DMS153 treated with DMSO at 0.1 percent for 48 hours (cell line): ENCODE results near the gene PSEN2.

Experiments used
- DNase-seq: peaks from one replicate; lab custom pipeline; 2025; ENCODE audit not compliant: unreplicated experiment; lab: John Stamatoyannopoulos, UW

The PSEN2 gene

DNA sequence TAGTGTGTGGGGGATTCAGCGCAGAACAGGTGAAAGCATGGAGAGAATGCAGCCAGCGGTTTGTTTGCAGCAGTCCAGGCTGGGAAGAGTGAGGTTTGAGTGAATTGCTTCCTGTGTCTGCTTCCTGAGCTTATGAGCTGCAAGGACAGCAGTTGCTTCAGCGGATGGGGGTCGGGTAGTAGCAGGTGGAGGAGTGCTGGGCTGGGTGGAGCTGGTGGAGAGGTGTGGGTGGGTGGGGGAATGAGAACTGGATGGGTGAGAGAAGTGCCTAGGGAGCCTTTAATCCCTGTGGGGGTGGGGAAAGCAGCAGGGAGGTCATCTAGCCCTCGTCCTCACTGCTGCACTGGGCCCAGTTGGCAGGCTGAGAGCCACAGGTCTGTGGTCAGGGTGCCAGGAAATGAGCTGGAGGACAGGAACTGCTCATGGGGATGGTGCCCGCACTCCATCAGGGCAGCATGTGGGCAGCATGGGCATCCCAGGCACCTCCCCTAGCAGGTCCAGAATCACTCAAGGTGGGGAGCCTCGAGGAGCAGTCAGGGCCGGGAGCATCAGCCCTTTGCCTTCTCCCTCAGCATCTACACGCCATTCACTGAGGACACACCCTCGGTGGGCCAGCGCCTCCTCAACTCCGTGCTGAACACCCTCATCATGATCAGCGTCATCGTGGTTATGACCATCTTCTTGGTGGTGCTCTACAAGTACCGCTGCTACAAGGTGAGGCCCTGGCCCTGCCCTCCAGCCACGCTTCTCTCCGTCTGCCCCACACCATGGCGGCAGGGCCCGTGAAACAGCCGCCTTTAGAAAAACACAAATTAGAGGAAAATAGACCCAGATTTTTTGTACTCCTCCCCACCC lies 14.8 kb downstream of the PSEN2 start:
- no peak for DNase-seq

- no peak for DNase-seq
These were observed 15.9 kb downstream of the PSEN2 start for GRCh38 chr1:226886122-226886901.

DNA sequence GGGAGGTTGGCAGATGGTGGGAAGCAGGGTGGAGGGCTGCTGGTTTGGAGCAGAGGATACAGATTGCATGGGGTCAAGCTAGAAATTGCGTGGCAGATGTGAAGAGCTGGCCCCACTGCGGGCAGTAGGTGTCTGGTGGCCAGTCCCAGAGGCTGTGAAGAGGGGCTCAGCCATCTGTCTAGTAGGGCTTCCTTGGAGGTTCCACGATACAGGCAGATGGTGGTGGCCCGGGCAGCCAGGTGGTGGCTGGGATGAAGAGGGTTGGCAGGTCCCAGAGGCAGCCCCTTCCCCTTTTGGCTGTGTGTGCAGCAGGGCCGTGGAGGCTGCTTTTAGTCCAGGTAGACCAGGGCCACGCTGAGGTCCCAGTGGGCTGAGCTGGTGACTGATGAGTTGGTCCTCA lies 16.6 kb downstream of the PSEN2 start:
- DNase-seq = no peak

GRCh38 chr1:226888021-226888420 lies 17.6 kb downstream of the PSEN2 start:
- no peak for DNase-seq

- DNase-seq = no peak
These were observed 18.4 kb downstream of the PSEN2 start for GRCh38 chr1:226888816-226889215.

DNA sequence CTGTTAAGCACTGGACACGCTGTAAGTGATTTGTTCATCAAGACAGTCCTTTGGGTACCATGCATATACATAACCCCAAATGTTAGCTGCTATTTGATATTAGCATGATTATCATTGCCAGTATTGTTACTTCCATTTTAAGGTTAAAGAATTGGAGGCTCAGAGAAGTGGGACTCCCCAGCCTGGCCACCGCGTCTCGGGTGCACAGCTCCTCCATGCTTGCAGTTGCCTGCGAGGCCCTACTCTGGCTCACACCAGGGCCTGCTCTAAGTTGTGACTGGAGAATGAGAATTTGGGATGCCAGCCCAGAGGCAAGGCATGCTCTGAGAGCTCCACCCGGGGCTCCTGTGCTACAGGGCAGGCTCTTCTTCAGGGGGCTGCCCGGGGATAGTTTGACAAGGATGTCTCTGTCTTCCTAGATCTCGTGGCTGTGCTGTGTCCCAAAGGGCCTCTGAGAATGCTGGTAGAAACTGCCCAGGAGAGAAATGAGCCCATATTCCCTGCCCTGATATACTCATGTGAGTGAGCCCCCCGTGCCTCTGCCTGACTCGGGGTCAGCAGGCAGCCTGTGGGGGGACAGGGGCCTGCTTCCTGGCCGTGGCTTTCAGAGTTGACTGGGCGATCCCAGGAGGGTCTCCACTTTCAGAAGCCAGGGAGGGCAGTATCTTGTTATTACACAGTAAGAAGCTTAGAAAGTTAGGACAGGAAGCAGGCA lies 19.4 kb downstream of the PSEN2 start:
- DNase-seq = no peak

DNA sequence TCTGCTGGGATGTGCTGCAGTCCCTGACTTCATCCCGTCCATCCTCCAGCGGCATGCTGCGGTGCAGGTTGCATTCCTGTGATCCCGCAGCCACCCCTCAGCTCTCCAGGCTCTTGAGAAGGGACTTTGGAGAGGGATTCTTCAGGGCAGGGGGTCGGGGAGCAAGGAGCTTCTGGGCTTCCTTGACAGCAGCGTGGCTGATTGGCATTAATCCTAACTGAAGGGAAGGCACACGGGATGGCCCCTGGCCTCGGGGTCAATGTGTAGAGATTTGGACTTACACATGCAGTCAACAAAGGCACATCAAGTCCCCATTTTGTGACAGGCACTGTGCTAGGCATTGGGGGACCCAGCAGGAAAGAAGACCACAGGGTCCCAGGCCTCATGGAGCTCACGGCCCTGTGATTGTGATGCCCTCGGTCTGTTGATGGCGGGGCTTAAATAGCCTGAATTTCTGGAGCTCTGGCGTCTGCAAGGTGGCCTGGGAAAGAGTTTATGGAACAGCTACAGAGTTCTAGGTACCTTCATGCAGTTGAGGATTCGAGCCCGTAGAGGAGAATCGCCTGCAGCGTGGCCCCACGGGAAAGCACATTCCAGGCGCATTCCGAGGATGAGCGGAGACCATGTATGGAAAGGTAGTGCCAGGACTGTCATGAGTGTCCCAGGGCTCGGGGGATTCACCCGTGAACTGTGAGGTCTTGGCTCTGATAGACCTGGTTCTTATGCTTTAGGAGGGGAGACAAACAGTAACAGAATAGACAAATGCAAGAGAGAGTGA lies 20.1 kb downstream of the PSEN2 start:
- DNase-seq = no peak

DNA sequence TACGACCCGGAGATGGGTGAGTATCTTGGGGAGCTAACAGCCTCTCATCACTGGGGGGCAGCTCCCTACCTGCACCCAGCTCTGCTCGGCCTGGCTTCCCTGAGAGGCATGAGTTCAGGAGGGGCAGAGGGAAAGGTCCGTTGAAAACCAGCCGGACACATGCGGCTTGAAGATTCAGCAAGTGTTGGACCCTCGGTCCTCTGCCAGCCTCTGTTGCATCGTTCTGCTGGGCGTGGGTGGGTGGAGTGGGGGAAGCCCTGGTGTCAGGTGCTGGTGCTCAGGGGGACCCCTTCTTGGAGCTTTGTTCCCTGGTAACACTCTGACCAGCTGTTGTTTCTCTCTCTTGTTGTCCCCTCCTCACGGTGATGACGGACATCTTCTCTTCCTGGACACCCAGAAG lies 20.9 kb downstream of the PSEN2 start:
- no peak for DNase-seq

DNA sequence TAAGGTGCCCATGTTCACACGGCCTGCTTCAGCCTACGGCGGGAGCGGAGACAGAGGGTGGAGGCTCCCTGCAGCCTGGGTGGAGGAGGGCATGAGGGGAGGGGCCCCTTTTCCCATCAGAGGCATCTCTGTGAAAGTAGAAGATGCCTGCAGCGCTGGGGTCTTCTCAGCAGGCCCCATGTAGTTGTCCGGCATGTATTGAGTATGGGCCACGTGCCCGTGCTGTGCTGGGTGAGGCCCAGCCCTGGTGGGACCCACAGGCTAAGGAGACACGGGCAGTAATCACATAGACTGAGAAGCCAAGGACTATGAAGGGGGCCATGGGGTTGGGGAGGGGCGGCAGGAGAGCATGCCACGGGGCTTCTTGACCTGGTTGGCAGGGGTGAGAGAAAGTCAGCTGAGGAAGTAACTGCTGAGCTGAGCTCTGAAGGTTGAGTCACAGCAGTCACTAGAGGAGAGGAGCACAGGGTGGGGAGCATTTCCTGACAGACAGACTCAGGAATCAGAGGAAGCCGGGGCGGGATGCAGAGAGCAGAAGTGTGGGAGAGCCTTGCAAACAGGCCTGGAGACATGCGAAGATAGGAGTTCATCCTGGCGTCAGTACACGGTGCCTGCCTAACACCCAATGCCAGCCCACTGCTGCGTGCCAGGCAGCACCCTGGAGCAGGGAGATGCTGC lies 21.6 kb downstream of the PSEN2 start:
- no peak for DNase-seq

- no peak for DNase-seq
These were observed 22.1 kb downstream of the PSEN2 start for GRCh38 chr1:226892524-226892875.

DNA sequence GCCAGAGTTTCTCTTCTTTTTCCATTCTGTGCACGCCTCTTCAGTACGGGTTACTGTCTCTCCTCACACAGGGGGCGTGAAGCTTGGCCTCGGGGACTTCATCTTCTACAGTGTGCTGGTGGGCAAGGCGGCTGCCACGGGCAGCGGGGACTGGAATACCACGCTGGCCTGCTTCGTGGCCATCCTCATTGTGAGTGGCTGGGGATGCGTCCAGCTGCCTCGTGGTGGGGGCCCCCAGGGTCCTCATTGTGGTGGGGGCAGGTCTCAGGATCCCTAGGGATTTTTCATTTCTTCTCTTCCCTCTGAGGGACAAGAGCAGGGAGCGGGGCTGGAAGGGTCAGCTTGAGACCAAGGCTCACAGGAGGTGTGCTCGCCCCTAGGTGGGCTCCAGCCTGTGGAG lies 23.5 kb downstream of the PSEN2 start:
- DNase-seq = no peak

DNA sequence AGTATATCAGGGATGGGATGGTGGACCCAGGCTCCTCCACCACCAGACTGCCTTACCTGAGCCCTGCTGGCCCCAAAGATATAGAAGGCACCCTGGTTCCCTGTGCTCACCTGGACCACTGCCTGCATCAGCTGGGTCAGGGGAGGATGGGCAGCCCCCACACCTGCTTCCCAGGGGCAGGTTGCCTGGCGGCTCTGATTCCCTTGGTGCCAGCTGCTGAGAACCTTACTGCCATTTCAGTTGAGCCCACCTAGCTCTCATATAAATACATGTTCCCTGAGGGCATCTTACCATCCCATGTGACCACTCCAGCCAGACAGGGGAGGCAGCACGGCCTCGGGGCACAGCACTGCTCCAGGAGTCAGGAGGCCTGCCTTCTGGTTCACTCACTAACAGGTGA lies 24.4 kb downstream of the PSEN2 start:
- no peak for DNase-seq

DNA sequence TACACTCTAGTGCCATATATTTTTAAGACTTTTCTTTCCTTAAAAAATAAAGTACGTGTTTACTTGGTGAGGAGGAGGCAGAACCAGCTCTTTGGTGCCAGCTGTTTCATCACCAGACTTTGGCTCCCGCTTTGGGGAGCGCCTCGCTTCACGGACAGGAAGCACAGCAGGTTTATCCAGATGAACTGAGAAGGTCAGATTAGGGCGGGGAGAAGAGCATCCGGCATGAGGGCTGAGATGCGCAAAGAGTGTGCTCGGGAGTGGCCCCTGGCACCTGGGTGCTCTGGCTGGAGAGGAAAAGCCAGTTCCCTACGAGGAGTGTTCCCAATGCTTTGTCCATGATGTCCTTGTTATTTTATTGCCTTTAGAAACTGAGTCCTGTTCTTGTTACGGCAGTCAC lies 25.2 kb downstream of the PSEN2 start:
- no peak for DNase-seq

DNA sequence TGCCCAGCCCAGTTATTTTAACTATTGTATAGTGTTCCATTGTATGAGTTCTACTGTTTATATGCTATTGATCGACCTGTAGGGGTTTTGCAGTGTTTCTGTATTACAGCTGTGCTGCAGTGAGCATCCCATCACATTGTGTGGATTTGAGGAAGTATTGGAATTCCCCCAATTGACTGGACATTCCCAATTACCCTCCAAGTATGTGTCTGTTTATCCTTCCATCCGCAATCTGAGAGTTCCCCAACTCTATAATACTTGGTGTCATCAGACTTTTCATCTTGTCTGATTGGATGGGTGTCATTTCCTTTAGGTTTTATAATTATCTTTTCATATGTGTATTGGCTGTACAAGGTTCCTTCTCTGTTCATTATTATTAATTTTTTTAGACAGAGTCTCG lies 27.8 kb downstream of the PSEN2 start:
- no peak for DNase-seq

DNA sequence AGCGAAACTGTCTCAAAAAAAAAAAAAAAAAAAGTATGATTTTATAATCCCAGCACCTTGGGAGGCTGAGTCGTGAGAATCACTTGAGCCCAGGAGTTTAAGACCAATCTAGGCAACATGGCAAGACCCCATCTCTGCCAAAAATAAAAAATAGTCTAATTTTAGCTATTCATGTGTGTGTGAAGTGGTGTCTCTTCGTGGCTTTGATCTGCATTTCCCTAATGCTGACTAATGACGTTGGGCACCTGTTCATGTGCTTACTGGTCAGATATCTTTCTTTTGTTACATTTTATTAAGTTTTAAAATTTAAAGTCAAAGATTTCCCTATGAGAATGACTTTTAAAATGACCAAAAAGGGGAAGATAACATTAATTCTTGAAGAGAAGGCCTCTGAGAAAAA lies 31.0 kb downstream of the PSEN2 start:
- DNase-seq = no peak

DNA sequence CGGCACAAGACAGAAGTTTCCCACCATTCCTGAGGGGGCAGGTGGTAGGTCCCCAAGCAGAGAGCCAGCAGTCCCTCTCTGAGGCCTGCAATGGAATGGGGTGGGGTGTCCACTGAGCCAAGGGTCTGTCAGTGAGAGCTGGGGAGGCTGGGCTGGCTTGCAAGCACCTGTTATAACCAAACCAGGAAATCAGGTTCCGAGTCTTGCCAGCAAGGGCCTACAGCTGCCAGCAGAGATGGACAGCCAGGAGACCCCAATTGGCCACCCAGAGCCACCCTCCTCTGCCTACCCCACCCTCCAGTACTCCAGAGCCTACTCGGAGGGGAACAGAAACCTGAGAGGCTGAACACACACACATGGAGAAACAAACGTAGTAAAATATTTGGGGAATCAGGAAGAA lies 32.2 kb downstream of the PSEN2 start:
- no peak for DNase-seq

DNA sequence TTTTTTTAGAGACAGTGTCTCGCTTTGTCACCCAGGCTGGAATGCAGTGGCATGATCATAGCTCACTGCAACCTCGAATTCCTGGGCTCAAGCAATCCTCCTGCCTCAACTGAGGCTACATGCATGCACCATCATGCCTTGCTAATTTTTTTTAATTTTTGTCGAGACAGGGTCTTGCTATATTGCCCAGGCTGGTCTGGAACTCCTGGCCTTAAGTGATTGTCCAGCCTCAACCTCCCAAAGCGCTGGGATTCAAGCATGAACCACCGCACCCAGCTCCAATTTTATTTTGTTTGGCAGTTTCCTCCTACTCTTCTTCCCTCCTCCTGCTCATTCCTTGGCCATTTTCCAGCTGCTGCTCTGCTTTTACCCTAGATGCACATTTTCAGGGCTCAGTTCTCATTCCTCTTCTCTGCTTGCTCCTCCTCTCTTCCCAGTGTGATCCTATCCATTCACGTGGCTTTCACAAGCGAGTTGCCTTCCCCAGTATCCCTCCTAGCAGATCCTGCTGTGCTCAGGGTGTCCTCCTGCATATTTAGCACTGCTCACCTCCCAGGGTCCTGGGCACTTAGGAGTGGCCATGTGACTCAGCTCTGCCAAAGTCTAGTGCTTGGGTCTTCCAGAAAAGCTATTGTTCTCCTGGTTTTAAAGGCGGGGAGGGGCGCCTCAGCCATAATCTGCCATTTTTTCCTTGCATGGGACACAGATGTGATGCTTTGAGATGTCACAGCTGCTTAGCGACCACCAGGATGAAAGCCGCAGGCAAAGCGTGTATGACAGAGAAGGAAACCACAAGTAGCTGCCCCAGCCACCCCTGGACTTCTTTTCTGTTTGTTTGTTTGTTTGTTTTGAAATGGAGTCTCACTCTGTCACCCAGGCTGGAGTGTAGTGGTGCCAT lies 33.7 kb downstream of the PSEN2 start:
- no peak for DNase-seq

DNA sequence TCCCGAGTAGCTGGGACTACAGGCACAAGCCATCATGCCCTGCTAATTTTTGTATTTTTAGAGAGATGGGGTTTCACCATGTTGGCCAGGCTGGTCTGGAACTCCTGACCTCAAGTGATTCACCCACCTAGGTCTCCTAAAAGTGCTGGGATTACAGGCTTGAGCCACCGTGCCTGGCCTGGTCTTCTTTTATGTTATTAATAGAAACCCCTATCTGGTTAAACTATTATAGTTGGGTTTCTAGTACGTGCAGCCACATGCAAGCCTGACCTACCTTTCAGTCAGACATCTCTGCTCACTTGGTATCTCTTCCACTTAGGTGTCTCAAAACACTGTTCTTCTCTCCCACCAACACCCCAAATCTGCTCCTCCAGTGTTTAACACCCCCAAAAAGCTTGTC lies 34.4 kb downstream of the PSEN2 start:
- no peak for DNase-seq

- DNase-seq = no peak
These were observed 38.0 kb downstream of the PSEN2 start for GRCh38 chr1:226908419-226908818.

DNA sequence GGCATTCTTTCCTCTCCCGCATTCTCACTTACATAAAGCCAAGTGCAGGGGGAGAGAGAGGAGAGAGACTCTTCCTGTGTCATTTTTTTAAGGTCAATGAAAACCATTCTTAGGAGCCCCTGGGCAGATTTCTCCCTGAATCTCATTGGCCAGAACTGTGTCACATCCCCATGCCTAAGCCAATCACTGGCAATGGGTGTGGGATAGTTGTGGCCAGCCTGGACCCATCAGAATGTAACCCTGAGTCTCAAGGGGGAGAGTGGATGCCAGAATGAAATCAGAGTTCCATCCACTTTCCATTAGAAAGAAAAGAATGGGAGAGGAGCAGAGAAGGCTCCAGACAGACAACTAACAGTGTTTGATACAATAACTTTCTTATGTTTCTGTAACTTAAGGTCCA lies 38.5 kb downstream of the PSEN2 start:
- no peak for DNase-seq
